SK-N-MC (cell line): Measurements from ENCODE around the gene HSD17B10.

Source experiments
- EZH2 ChIP-seq: fragments of 200-600 bp; sonication (generic); IDR thresholded peaks from one replicate; pipeline ENCODE4 v1.6.1; 2017; ENCODE audit warnings: antibody characterized with exemption
- FOXP2 ChIP-seq: optimal IDR thresholded peaks from 2 replicates; pipeline ENCODE3; 2011; ENCODE audit warnings: mild to moderate bottlenecking, moderate library complexity; ENCODE audit not compliant: insufficient read depth; ENCODE audit errors: extremely low read length, control extremely low read depth
- POLR2AphosphoS5 ChIP-seq: IDR thresholded peaks from 2 replicates; pipeline ENCODE4 v1.6.1; 2012; ENCODE audit warnings: mild to moderate bottlenecking, low read depth, low read length, borderline replicate concordance

GRCh38 chrX:53441531-53442321 lies 7.6 kb upstream of the HSD17B10 start:
- TF ChIP-seq EZH2: no peak
- TF ChIP-seq POLR2AphosphoS5: no peak
- TF ChIP-seq FOXP2: no peak
